ENCODE data around the gene NRXN3.

The NRXN3 gene

GRCh38 chr14:79515158-79515557 lies 1345.0 kb downstream of the NRXN3 start:
- in situ Hi-C loops (cut with MboI; ENCODE audit: low sequenced_read_pairs, unreplicated experiment): no loop called here
- TF ChIP-seq, protein P1, sequence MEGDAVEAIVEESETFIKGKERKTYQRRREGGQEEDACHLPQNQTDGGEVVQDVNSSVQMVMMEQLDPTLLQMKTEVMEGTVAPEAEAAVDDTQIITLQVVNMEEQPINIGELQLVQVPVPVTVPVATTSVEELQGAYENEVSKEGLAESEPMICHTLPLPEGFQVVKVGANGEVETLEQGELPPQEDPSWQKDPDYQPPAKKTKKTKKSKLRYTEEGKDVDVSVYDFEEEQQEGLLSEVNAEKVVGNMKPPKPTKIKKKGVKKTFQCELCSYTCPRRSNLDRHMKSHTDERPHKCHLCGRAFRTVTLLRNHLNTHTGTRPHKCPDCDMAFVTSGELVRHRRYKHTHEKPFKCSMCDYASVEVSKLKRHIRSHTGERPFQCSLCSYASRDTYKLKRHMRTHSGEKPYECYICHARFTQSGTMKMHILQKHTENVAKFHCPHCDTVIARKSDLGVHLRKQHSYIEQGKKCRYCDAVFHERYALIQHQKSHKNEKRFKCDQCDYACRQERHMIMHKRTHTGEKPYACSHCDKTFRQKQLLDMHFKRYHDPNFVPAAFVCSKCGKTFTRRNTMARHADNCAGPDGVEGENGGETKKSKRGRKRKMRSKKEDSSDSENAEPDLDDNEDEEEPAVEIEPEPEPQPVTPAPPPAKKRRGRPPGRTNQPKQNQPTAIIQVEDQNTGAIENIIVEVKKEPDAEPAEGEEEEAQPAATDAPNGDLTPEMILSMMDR (IDR thresholded peaks at IDR 0.05; ENCODE audit: borderline replicate concordance, control extremely low read depth, extremely low read depth, insufficient read depth, missing control alignments): no peak
- DNase-seq (ENCODE audit: low spot score): no peak

GRCh38 chr14:79516009-79516408 lies 1345.8 kb downstream of the NRXN3 start:
- TF ChIP-seq, protein P1 (IDR thresholded peaks at IDR 0.05; ENCODE audit: borderline replicate concordance, control extremely low read depth, extremely low read depth, insufficient read depth, missing control alignments): no peak
- no peak for DNase-seq (ENCODE audit: low spot score)
- in situ Hi-C loops (cut with MboI; ENCODE audit: low sequenced_read_pairs, unreplicated experiment): no loop called here

DNA sequence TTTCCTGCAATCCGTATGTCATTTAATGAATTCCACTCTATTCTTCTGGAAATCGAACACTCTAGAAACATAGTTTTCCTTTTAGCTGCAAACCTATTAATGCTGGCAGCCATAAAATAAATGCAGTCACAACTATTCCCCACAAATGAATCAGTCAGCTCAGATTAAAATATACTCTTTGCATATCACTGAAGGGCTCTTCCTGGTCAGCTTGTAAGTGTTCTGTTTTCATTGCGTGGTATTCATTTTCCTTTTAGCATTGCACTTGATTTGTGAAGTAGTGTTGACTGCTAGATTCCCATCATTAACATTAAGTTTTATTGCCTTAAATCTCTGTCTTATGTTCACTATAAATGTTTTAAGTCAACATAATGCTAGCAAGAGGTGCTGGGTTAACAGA lies 1355.2 kb downstream of the NRXN3 start:
- TF ChIP-seq, protein P1 (IDR thresholded peaks at IDR 0.05; ENCODE audit: borderline replicate concordance, control extremely low read depth, extremely low read depth, insufficient read depth, missing control alignments): no peak
- DNase-seq (ENCODE audit: low spot score): no peak
- in situ Hi-C loops (cut with MboI; ENCODE audit: low sequenced_read_pairs, unreplicated experiment): no loop called here

DNA sequence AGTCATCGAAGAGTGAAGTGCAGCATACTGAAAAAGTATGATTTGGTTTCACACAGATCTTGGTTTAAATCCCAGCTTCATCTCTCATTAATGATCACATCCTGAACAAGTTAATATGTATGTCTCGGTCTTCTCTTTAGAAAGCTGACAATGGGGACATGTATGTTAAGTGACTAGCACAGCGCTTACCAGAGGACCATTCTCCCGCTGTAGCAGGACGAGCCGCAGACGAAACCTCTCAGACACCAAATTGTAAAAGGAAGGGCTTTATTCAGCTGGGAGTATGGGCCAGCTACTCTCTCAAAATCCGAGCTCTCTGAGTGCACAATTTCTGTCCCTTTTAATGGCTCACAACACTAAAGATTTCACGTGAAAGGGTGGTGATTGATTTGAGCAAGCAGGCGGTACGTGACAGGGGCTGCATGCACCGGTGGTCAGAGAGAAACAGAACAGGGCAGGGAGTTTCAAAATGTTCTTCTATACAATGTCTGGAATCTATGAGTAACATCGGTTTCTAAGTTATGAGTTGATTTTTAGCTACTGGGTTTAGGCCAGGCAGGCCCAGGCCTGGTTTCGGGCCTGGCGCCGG lies 1358.7 kb downstream of the NRXN3 start:
- DNase-seq (ENCODE audit: low spot score): no peak
- in situ Hi-C loops (cut with MboI; ENCODE audit: low sequenced_read_pairs, unreplicated experiment): no loop called here
- TF ChIP-seq, protein P1 (IDR thresholded peaks at IDR 0.05; ENCODE audit: borderline replicate concordance, control extremely low read depth, extremely low read depth, insufficient read depth, missing control alignments): no peak

DNA sequence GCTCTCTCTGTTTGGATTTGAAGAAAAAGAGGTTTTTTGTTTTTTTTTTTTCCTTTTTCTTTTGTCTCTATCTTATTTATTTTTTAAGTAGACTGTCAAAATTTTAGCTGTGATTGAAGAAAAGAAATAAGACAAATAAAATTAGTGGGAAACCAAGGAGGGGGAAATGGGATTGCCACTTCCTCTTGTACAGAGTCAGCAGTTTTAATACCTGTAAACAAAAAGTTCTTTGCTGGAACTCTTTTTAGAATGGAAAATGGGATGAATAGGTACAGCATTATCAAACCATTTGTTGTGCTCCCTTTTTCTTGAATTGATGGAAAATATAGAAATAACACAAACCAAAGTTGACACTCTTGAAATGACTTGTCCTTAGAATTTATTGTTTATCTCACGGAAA lies 1360.4 kb downstream of the NRXN3 start:
- TF ChIP-seq, protein P1 (IDR thresholded peaks at IDR 0.05; ENCODE audit: borderline replicate concordance, control extremely low read depth, extremely low read depth, insufficient read depth, missing control alignments): no peak
- in situ Hi-C loops (cut with MboI; ENCODE audit: low sequenced_read_pairs, unreplicated experiment): no loop called here
- DNase-seq (ENCODE audit: low spot score): no peak

DNA sequence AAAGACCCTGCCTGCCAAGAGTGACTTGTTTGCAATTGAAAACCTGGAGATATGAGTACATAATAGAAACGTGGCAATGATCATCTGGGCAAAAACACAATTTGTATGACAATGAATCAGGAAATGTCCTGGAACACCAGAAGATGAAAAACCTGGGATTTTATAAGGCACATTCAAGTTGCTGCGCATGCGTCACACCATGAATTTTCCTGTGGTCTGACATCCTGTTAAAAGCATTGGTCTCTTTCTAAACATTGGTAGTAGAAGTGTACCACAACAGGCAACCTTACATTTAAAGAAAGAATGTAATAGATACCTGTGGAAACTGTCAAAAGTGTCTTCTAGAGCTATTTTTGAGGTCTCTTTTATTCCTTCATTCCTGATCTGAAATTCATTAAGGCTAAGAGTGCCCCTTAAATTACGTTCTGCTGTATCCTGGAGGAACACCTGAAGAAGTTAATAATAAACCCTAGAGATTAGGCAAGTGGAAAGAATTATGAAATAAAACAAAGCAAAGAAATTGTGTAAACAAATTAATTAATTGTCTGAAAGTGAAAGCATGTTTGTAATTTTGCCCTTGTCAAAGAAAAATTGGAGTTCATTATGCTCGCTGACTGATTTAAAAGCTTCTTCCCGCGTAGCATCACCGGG lies 1364.7 kb downstream of the NRXN3 start:
- in situ Hi-C loops (cut with MboI; ENCODE audit: low sequenced_read_pairs, unreplicated experiment): no loop called here

More for the DNA sequence above, 1364.7 kb downstream of the NRXN3 start:
- TF ChIP-seq, protein P1 (IDR thresholded peaks at IDR 0.05; ENCODE audit: borderline replicate concordance, control extremely low read depth, extremely low read depth, insufficient read depth, missing control alignments): no peak
- DNase-seq (ENCODE audit: low spot score): no peak
